ENCODE results near the gene C1QTNF9.
"Not testable (repeated sequence)": the region's sequence is repeated elsewhere in the genome, so short reads cannot be mapped to it uniquely, and the experiment has no call there.

Gene C1QTNF9

DNA sequence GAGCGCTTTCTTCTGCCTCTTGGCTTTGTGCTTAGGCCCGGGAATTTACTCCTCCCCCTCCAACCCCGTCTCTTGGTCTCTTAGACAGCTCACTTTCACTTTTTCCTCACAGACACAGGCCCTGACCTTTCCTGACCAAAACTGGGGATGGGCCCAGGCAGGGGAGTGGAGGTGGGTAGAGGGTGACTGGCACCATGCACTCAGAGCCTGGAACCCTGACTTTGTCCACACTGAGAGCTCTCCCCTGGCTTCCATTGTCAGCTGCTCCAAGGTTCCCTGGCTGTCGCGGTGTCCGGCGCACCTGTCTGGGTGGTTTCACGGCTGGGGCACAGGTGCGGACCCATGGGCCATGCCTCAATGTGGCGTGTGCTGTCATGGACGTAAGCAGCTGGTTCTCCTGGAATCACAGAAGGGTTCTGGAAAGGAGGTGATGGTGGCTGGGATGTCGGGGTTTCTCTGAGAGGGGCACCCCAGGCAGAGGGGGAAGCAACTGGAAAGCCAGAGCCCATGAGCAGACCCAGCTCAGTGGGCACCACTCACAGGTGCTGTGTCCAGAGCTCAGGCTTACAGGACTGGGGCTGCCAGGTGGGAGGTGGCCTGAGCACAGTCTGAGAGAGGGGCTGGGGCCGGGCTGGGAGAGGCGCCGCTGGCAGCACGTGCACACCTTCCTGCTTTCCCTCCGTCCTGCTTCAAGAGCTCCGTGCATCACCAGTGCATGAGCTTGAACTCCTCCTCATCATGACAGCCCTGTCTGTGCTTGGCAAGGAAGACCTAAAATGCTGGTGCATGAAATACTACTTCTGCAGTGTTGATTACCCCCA, 28.0 kb upstream of the C1QTNF9 start:
- no peak for DNase-seq (ENCODE audit: low read depth in 4 of 4, low spot score in 1 of 4)

DNA sequence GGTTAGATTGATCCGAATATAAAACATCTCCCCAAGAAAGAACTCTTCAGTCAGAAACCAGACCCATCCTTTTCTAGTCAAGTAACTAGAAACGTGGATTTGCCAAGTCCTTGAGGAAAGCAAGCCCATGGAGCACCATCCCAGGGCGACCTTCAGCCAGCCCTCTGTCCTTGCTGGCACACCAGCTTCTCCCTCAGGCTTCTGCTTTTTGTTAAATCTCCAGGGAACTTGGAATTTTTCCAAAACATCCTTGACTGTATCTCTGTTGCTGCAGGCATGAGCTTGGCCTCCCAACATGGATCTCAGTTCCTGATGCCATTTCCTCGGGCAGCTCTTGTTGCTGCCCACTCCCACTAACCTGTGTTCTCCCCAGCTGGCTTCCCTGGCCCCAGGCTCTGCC, 27.1 kb upstream of the C1QTNF9 start:
- no peak for DNase-seq (ENCODE audit: low read depth in 4 of 4, low spot score in 1 of 4)

DNA sequence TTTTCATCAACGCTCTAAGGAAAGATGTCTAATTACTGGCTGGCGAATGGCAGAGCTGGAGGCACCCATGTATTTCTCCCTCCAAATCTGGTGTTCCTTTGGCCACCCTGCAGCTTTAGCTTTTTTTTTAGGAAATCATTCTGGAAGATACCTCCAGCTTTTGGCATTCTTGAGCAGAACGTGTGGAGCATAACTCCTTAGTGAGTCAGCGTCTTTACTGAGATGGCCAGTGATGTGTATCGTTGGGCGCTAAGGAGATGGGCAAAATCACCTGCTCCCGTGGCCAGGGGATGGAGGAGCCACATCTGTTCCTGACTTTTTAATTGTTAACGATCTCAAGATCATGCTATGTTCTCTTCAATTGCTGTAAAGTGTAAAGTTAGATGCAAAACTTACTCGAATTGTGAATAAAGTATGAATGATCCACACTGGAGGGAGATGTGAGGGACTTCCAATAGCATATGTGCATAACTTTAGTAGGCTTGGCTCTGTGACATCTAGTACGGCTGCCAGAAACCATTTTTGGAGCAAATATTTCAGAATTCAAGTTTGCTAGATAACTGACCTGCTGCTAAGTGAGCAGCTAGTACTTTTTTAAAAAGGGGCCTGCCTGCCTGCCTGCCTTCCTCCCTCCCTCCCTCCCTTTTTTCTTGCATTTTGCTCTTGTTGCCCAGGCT, 24.4 kb upstream of the C1QTNF9 start:
- no peak for DNase-seq (ENCODE audit: low read depth in 4 of 4, low spot score in 1 of 4)

DNA sequence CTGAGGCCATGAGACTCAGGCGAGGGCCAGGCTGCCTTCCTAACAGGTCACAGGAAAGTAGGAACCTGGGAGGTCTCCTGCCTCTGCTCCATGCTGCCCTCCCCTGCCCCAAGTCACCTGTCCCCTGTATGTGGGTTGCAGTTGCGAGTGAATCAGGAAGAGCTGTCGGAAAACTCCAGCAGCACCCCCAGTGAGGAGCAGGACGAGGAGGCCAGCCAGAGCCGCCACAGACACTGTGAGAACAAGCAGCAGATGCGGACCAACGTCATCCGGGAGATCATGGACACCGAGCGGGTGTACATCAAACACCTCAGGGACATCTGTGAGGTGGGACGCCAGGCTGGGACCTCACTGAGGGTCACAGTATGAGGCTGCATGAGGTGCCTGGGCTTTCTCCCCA, 22.8 kb upstream of the C1QTNF9 start:
- no peak for DNase-seq (ENCODE audit: low read depth in 4 of 4, low spot score in 1 of 4)

DNA sequence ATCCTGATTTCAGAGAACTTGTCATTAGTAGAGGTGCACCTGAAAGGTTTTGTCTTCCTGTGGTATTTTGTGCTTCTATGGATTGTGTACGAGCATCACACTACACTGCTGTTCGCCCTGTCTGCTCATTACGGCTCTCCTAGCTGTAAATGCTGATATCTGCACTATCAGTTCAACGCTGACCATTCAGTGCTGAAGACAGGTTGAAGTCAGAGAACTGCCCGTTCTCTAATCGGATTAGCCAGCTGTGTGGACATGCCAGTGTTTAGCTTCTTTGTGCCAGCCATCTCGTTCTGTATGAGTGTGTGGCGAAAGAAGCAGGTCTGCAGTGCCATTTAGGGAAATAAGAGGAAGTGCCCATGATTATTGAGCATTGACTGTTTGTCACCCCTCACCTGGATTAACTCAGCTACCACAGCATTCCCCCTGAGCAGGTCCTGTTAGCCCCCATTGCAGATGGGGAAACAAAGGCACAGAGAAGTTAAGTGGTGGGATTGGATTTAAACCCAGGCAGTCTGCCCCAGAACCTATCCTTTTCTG, 21.6 kb upstream of the C1QTNF9 start:
- no peak for DNase-seq (ENCODE audit: low read depth in 4 of 4, low spot score in 1 of 4)

DNA sequence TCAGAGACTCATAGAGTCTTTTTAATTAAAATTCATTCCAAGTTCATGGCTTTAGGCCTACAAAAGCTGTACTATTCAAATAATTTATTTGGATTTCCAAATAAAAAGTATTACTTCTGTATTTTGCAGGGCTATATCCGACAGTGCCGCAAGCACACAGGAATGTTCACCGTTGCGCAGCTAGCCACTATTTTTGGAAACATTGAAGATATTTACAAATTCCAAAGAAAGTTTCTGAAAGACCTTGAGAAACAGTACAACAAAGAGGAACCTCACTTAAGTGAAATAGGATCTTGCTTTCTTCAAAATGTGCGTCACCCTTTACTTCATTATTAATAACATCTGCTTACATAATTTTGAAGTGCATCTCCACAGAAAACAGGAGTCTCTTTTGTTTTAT, 20.5 kb upstream of the C1QTNF9 start:
- no peak for DNase-seq (ENCODE audit: low read depth in 4 of 4, low spot score in 1 of 4)

DNA sequence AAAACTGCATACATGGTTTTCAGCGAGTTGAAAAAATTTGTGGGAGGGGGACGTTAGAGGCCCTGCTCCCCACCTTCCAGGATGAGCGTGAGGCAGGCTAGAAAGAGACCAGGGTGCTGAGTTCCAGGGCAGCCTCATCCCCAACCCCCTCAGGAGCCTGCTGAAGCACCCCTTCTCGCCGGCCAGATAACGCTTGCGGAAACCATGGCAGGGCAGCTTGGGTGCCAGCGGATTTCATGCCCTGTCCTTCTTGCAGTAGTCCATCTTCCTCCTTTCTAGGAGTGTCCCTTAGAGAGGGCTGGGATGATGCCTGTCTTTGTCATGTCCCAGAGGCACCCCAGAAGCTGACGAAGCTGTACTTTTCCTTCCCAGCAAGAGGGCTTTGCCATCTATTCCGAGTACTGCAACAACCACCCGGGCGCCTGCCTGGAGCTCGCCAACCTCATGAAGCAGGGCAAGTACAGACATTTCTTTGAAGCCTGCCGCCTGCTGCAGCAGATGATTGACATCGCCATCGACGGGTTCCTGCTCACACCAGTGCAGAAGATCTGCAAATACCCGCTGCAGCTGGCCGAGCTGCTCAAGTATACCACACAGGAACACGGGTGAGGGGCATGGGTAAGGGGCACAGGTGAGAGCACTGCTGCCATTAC, 19.0 kb upstream of the C1QTNF9 start:
- no peak for DNase-seq (ENCODE audit: low read depth in 4 of 4, low spot score in 1 of 4)

DNA sequence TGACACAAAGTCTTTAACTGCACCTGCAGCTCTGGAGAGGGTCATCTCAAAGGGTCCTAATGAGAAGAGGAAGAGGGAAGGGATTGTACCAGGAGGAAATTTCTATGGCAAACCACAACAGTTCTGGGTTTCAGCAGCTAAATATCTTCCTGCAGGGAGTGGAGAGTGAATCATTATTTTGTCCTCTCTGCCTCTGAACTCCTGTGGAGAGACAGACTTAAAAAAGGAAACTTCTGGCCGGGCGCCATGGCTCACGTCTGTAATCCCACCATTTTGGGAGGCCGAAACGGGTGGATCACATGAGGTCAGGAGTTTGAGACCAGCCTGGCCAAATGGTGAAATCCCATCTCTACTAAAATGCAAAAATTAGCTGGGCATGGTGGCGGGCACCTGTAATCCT, 16.9 kb upstream of the C1QTNF9 start:
- DNase-seq (ENCODE audit: low read depth in 4 of 4, low spot score in 1 of 4): no peak

DNA sequence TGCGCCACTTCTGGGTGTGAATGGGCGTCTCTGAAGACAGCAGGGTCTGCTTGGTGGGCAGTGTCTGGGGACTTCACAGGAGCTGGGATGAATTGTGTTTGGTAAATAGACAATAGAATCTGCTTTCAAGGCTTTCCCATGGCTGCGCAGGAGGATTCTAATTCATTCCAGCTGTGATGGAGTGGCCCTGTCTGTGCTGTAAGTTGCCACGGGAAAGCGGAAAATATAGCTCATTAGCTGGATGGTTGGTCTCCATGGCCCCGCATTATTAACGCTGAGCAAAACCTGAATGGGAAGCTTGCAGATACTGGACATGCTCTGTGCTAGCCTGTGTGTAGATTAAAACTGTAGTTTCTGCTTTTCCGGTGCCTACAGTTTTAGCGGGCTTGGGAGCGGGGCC, 15.6 kb upstream of the C1QTNF9 start:
- no peak for DNase-seq (ENCODE audit: low read depth in 4 of 4, low spot score in 1 of 4)

DNA sequence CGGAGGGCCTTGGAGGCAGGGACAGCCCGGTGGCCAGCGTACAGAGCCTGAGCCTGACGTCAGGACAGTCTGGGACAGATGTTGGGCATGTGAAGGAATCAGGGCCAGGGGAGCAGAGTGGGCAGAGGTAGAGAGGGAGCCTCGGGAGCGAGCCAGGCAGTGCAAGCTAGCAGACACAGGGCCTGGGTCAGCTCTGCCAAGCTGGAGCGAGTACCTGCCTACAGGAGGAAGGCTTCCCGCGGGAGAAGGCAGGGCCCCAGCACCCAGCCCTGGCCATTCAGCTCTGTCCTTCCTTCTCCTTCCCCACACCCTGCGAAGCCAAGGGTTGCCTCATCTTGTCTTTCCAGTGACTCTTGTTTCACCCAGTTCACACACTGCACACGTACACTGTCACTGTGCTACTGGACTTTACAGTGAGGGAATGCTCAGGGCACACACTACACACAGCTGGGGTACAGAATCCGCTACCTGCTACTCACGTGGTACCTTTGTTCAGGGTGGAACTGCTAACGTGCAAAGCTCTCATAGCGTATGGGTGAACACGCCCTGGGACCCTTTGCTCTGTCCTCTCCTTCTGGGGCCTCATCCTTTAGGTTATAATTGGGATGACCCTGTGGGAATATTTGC, 9.8 kb upstream of the C1QTNF9 start:
- no peak for DNase-seq (ENCODE audit: low read depth in 4 of 4, low spot score in 1 of 4)

DNA sequence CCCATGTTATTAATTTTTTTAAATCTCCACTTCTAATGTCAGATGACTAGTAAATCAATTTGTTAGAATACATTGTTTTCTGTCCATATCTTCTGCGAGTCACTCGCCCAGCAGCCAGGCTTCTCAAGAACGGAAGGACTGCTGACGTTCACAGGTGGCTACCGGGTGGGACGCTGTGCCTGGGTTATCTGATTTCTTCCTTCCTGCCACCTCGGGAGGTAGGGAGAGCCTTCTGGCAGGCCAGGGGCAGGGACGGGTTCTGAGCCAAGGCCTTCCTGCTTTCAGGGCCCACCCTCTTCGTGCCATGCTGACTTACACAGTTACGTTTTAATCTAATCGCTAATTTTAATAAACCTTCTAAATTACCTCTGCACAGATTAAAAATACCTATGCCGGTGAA, 7.9 kb upstream of the C1QTNF9 start:
- no peak for DNase-seq (ENCODE audit: low read depth in 4 of 4, low spot score in 1 of 4)

DNA sequence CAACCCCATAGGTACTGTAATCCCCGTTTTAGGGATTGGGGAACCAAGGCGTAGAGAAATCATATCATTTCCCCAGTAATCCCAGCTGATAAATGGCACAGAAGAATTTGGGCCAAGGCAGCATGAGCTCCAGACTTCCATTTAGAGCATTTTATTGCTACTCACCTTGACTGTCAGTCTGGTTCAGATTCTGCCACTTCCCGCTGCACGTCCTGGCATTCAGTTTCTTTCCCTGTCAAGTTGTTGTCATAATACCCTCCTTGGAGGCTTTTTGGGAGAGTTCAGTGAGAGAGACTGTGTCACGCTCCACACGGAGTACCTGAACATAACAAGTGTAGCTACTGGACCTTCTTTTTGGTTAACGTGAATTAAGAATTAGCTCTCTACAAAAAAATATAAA, 7.5 kb upstream of the C1QTNF9 start:
- DNase-seq (ENCODE audit: low read depth in 4 of 4, low spot score in 1 of 4): no peak

DNA sequence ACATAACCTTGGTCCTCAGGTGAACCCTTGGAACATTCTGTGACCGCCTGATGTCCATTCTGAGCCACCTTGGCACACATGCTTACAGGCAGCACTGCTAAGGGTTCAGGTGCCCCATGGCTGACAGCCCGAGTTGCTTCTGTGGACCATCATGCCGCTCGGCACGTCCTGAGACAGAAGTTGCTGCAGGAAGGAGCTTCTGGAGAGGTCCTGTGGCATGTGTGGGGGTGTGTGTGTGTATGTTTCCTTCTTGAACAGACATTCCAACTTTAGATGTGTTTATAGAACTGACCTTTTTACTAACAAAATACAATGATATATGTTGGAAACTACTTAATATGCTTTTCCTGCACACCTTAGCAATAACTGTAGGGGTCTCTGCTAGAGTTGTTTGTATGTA, 4.8 kb upstream of the C1QTNF9 start:
- no peak for DNase-seq (ENCODE audit: low read depth in 4 of 4, low spot score in 1 of 4)

DNA sequence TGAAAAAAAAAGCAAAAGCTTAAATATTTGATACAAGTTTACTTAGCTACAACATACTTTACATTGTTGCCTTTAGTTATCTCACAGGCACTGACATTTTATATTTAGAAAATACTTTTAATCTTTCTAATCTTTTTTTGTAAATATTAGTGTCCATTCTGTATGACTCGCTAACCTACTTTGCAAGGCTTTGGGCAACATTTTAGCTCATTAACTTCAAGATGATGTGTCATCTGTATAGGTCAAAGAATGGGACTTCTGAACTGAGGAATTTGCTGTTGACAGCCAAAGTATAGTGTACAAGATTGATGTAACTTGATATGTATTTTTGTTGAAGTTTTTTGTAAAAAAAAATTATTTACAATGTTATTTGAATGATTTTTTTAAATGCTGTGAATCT, 2.7 kb upstream of the C1QTNF9 start:
- DNase-seq (ENCODE audit: low read depth in 4 of 4, low spot score in 1 of 4): no peak

DNA sequence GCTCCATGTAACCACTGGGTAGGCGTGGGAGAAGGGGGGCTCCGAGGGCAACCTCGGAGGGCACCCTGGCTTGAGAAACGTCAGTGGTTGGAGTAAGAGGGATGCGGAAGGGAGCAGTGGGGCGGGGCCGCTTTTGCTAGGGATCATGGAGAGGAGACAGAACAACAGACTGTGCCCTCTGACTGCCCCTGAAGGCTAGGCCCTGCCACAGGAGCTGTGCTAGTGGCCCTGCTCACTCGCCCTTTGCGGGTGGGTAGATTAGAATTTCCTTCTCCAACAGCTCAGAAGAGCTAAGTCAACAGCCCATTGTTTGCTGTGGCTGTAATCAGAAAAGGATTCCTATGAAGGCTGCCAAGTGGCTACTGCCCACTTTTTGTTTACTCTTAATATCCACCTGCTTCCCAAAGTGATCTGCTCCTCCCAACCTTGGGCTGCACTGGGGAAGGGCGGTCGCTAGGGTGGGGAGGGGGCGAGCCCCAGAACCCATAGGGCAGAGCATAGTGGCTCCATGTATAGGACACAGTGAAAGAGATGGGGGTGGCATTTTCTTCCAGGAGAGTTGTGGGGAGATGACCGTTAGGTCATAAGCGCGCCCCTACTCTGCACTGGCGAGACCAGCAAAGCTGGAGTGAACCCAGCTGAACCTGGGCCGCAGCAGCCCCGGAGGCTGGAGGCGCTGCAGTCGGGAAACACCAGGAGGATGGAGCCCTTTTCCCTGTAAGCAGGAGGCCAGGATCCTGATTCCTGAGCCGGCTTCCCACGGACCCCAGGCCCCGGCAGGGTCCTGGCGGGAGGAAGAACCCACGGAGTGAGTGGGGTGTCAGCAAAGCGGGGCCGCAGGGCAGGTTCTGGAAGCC, 1.9 kb upstream of the C1QTNF9 start:
- no peak for DNase-seq (ENCODE audit: low read depth in 4 of 4, low spot score in 1 of 4)

DNA sequence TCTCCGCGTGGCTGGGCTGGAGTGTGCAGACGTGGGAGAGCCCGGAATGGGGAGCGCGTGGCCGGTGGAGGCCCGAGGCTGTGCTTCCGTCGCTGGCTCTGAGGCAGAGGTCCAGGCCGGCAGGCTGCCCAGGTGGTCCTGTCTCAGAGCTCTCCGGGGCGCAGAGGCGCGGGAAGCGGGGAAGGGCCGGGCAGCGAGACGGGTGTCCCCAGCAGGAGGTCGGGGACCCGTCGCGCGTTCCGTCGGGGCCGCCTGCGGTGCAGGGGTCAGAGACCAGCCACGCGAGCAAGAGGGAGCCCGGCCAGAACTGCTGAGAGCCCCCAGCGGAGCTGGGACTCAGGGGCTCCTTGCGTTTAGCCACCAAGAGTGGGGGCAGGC, 1.3 kb upstream of the C1QTNF9 start:
- no peak for DNase-seq (ENCODE audit: low read depth in 4 of 4, low spot score in 1 of 4)

DNA sequence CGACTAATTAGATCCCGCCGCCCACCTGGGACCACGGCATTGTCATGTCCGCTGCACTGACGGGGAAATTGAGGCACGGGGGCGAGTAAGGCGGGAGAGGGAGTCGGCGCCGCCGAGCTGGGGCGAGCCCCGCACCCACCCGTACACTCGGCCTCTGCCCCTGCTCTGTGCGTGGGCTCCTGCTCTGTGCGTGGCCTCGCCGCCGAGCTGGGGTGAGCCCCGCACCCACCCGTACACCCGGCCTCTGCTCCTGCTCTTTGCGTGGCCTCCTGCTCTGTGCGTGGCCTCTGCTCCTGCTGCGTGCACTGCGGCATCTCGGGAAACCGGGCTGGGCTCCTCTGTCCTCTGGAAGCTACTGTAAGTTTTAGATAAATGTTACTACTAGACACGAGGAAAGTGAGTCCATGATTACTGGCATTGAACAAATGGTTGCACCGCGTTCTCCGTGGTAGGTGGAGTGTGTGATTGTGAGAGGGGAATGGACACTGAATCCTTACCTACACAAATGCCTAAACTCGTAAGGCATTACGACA, 826 bp upstream of the C1QTNF9 start:
- no peak for DNase-seq (ENCODE audit: low read depth in 4 of 4, low spot score in 1 of 4)

DNA sequence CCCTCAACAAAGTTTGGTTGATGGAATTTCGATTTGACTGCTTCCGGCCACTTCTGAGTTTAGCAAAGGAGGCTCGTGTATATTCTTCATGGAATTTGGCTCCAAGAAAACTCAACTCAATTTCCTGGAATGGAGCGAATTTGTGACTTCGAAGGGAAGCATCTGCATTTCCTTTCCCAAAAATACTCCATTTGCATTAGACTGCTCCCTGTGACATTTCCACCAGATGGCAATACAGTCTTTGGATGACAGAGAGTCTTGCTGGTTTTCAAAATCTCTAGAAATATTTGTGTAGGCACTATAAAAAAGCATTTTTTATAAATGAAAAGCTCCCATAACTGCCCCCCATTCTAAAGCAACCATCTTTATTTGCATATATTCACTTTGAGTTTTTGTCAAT, 4.1 kb downstream of the C1QTNF9 start:
- no peak for DNase-seq (ENCODE audit: low read depth in 4 of 4, low spot score in 1 of 4)

DNA sequence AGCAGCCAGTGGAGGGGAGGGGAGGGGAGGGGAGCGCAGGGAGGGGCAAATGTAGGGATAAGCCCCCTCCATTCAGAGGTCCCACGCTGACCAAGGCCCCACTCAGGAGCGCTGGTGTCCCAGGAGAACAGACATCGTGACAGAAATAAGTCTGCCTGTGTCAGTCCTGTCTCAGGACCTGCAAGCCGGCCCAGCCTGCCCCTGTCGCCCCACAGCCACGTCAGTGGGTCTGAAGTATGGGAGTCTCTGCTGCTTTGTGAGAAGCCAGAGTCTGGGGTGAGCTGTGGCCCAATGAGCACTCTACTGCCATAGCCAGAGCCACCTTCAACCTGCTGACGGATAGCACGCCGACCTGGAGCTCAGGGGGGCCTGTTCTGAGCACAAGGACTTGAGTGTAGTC, 8.5 kb downstream of the C1QTNF9 start:
- not testable (repeated sequence) for DNase-seq (ENCODE audit: low read depth in 4 of 4, low spot score in 1 of 4)

DNA sequence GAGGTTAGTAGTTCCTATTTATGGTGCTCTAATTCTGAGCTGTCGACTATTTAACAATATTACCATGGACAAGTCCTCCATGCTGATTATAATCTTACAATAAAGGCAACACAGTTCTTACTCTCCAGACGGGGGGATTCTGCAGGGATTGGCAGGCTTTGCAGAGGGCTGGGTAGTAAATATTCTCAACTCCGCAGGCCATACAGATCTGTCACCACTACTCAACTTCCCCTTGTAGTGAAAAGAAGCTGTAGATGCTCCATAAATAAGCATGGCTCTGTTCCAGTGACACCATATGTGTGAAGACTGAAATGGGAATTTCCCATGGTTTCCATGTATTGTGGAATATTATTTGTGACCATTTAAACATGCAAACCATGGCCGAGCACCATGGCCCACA, 9.5 kb downstream of the C1QTNF9 start:
- not testable (repeated sequence) for DNase-seq (ENCODE audit: low read depth in 4 of 4, low spot score in 1 of 4)
